AG09309 (cell line): ENCODE results near the gene CEP112.
"Not testable (repeated sequence)": the region's sequence is repeated elsewhere in the genome, so short reads cannot be mapped to it uniquely, and the experiment has no call there.

Experiments used
- DNase-seq: peaks from one replicate; pipeline ENCODE4 v3.0.0-alpha.2; 2010; ENCODE audit warnings: low read depth
- H3K4me3 ChIP-seq: 2 replicates; pipeline ENCODE4 v1.5.1; 2011; ENCODE audit warnings: mild to moderate bottlenecking, low read depth, low read length, moderate library complexity; ENCODE audit not compliant: control insufficient read depth
- TF ChIP-seq, protein P1 (sequence below): IDR thresholded peaks from 2 replicates; pipeline ENCODE4 v1.5.1; 2011; ENCODE audit warnings: mild to moderate bottlenecking, low read depth, low read length, inconsistent platforms; ENCODE audit not compliant: insufficient read depth, control insufficient read depth; ENCODE audit errors: missing control alignments

Gene CEP112

DNA sequence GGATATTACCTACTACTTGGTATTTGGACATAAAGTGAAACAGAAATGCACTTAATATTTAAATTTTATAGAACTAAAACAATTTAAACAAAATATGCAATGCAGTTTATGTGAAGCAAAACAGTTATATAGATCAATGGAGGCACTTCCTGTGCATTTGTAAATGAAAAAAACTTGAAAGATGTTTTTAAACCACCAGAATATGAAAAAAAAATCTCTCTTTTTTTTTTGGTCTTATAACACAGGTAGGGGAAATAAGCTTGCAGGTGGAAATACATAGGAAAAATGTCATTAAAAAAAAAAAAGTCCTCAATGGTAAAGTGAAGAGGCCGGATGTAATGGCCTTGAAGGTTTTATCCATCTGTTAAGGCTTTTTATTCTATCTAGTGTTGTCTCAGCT lies 450.2 kb downstream of the CEP112 start:
- no peak for DNase-seq
- H3K4me3 ChIP-seq, result no peak overlapping the region
- TF ChIP-seq, protein P1, sequence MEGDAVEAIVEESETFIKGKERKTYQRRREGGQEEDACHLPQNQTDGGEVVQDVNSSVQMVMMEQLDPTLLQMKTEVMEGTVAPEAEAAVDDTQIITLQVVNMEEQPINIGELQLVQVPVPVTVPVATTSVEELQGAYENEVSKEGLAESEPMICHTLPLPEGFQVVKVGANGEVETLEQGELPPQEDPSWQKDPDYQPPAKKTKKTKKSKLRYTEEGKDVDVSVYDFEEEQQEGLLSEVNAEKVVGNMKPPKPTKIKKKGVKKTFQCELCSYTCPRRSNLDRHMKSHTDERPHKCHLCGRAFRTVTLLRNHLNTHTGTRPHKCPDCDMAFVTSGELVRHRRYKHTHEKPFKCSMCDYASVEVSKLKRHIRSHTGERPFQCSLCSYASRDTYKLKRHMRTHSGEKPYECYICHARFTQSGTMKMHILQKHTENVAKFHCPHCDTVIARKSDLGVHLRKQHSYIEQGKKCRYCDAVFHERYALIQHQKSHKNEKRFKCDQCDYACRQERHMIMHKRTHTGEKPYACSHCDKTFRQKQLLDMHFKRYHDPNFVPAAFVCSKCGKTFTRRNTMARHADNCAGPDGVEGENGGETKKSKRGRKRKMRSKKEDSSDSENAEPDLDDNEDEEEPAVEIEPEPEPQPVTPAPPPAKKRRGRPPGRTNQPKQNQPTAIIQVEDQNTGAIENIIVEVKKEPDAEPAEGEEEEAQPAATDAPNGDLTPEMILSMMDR, result no peak

DNA sequence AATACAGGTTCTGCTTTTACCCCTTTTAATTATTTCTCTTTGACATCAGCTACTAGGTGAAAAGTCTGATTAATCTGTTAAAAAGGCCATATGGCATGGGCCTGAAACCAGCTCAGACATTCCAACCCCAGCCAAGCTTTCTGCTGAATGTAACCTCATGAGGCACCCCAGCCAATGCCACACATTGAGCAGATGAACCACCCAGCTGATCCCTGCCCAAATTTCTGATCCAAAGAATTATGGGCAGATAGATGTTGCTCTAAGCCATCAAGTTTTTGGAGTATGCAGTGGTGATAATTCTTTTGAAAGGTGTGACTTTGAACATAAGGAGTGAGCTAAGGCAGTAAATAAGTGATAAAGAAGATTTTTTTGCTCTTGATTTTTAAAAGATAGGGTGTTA lies 452.9 kb downstream of the CEP112 start:
- TF ChIP-seq, protein P1, result no peak

DNA sequence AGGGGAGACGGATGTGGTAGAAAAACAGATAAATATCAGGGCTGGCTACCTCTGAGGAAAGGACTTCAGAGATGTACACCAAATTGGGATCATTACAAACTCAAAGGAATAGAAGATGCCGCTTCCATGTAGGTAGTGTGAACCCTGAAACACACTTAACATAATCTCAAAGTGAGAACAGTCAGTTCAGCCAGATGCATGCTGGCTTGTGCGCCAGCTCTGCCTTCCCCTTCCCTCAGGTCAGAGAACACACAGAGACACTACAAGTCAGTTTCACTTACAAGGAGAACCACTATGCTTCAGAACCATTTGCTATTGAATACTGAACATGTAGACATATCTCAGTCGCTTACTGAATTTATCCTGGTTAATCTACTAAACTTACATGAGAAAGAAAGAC lies 454.5 kb downstream of the CEP112 start:
- no peak for DNase-seq
- H3K4me3 ChIP-seq, result no peak overlapping the region
- TF ChIP-seq, protein P1, result no peak

More for the DNA sequence above, 452.9 kb downstream of the CEP112 start:
- DNase-seq, result no peak
- no peak overlapping the region for H3K4me3 ChIP-seq

DNA sequence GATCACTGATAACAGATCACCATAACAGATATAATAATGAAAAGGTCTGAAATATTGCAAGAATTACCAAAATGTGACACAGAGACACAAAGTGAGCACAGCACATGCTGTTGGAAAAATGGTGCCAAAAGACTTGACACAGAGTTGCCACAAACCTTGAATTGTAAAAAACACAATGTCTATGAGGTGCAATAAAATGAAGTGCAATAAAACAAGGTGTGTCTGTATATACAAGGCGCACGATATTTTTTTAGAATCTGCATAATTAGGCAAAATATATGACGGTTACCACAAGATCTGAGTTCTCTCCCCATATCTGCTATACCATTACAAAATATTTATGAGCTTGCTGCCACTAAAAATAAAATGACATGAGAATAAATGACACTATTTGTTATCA lies 458.6 kb downstream of the CEP112 start:
- H3K4me3 ChIP-seq, result no peak overlapping the region
- no peak for DNase-seq
- TF ChIP-seq, protein P1, result no peak

DNA sequence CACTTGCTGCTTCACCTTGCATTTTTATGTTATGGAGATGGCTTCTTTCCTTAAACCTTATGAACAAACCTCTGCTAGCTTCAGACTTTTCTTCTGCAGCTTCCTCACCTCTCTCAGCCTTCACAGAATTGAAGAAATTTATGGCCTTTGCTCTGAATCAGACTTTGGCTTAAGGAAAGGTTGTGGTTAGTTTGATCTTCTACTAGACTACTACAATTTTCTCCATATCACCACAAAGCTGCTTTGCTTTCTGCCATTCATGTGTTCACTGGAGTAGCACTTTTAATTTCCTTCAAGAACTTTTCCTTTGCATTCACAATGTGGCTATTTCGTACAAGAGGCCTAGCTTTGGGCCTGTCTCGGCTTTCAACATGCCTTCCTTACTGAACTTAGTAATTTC lies 459.3 kb downstream of the CEP112 start:
- not testable (repeated sequence) for DNase-seq

DNA sequence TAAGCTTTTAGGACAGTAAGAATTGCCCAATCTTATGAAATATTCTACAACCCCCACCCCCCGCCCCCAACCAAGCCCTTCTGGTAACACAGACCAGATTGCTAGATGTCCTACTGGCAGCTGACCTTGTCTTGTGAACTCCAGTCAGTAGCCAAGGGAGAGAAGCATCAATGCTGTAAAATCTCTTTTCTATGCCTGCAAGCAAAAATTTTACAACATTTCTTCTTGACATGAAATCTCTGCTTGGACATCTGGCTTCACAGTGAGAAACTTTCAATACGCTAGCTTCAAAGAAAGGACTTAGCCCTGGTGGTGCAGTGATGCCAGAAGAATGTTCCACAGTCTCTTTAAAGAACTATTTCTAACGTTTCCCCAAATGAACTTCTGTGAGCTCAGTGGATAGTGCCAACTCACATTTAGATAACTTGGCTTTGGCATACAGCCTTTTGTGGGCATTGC lies 461.2 kb downstream of the CEP112 start:
- H3K4me3 ChIP-seq, result no peak overlapping the region
- TF ChIP-seq, protein P1, result no peak
- DNase-seq, result peak; percentile 90

More for the DNA sequence above, 459.3 kb downstream of the CEP112 start:
- H3K4me3 ChIP-seq, result not testable (repeated sequence)

DNA sequence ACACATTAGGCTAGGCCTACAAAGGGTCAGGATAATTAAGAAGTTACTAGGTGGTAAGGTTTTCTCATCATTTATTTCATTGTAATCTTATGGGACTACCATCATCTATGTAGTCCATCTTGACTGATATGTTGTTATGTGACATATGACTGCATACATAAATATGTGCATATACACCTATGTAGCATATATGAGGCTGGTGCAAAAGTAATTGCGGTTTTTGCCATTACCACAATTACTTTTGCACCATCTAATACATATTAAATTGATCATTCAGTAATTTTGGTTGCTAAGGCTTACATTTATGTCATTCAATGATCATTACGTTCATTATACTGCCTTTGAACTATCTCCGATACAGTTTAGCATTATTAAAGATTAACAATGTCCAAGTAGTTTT lies 462.7 kb downstream of the CEP112 start:
- TF ChIP-seq, protein P1, result no peak
- no peak overlapping the region for H3K4me3 ChIP-seq
- DNase-seq, result no peak

DNA sequence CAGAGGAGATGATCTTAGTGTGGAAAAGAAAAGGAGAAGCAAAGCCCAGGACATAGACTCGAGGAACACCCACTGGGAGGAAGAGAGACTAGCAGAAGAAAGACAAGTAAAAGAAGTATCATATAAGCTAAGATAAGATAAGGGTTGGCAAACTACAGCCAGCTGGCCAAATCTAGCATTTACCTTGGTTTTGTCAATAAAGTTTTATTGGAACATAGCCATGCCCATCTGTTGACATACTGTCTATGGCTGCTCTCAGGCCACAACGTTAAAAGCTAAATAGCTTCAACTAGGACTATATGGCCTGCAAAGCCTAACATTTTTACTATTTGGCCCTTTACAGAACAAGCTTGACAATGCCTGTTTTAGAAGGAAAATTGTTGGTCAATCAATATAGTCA lies 464.1 kb downstream of the CEP112 start:
- no peak overlapping the region for H3K4me3 ChIP-seq
- TF ChIP-seq, protein P1, result no peak
- DNase-seq, result no peak
